ENCODE data around the gene RASGEF1C. TPM values are rescaled to one million over a fixed set of nuclear protein-coding genes. Genes with fewer than 3 reads are reported as not detected.
A peak's percentile ranks its signal among the peaks of the same experiment; 100 is the strongest.

RASGEF1C gene
- polyA plus RNA-seq, 1 donor from 2014 or later, result not detected

GRCh38 chr5:180111273-180112002 is 97.6 kb downstream of the RASGEF1C start:
- Mint-ChIP-seq H3K4me1 (no peaks in the 10 kb centered on the region), H3K9me3 (peaks cover 3 to 13% (median 9%) of the 10 kb centered on the region in 3 donors), H3K4me3 (no peak overlapping the region), H3K27ac (no peak overlapping the region), H3K36me3 (no peaks in the 10 kb centered on the region), H3K27me3 (peaks cover 8% of the 10 kb centered on the region)

GRCh38 chr5:180109920-180110319 is 99.1 kb downstream of the RASGEF1C start:
- Mint-ChIP-seq H3K27ac (no peak overlapping the region), H3K36me3 (no peaks in the 10 kb centered on the region), H3K27me3 (peaks cover 1% of the 10 kb centered on the region), H3K9me3 (peaks cover 3 to 19% (median 13%) of the 10 kb centered on the region in 3 donors), H3K4me1 (no peaks in the 10 kb centered on the region), H3K4me3 (no peak overlapping the region)

GRCh38 chr5:180107005-180107404 is 102.0 kb downstream of the RASGEF1C start:
- Mint-ChIP-seq H3K36me3 (no peaks in the 10 kb centered on the region), H3K27ac (no peak overlapping the region), H3K4me1 (no peaks in the 10 kb centered on the region), H3K27me3 (no peaks in the 10 kb centered on the region), H3K4me3 (peak overlapping the region in 1 of 4 donors; percentile 76), H3K9me3 (peaks cover 3 to 19% (median 15%) of the 10 kb centered on the region in 3 donors)

GRCh38 chr5:180105827-180106312 is 103.1 kb downstream of the RASGEF1C start:
- H3K27me3 Mint-ChIP-seq, result no peaks in the 10 kb centered on the region
- H3K27ac Mint-ChIP-seq, result no peak overlapping the region
- no peaks in the 10 kb centered on the region for H3K4me1 Mint-ChIP-seq
- H3K4me3 Mint-ChIP-seq, result peak overlapping the region in 1 of 4 donors; percentile 43
- no peaks in the 10 kb centered on the region for H3K36me3 Mint-ChIP-seq
- H3K9me3 Mint-ChIP-seq, result peaks cover 3 to 19% (median 15%) of the 10 kb centered on the region in 3 donors

- Mint-ChIP-seq H3K4me3 (no peak overlapping the region), H3K27me3 (no peaks in the 10 kb centered on the region), H3K27ac (no peak overlapping the region)
Measured at GRCh38 chr5:180104168-180104530, 104.9 kb downstream of the RASGEF1C start.

GRCh38 chr5:180103487-180104167 is 105.4 kb downstream of the RASGEF1C start:
- Mint-ChIP-seq H3K4me3 (no peak overlapping the region), H3K27ac (no peak overlapping the region), H3K36me3 (no peaks in the 10 kb centered on the region), H3K4me1 (no peaks in the 10 kb centered on the region), H3K27me3 (no peaks in the 10 kb centered on the region), H3K9me3 (peaks cover 3 to 18% (median 13%) of the 10 kb centered on the region in 3 donors)

More at GRCh38 chr5:180104168-180104530, 104.9 kb downstream of the RASGEF1C start:
- Mint-ChIP-seq H3K36me3 (no peaks in the 10 kb centered on the region), H3K9me3 (peaks cover 3 to 19% (median 13%) of the 10 kb centered on the region in 3 donors), H3K4me1 (no peaks in the 10 kb centered on the region)

GRCh38 chr5:180102636-180103035 is 106.4 kb downstream of the RASGEF1C start:
- Mint-ChIP-seq H3K36me3 (no peaks in the 10 kb centered on the region), H3K4me3 (peak overlapping the region in 1 of 4 donors; percentile 43), H3K9me3 (peaks cover 3 to 14% (median 13%) of the 10 kb centered on the region in 3 donors), H3K4me1 (no peaks in the 10 kb centered on the region), H3K27me3 (no peaks in the 10 kb centered on the region), H3K27ac (no peak overlapping the region)

- H3K36me3 Mint-ChIP-seq, result no peaks in the 10 kb centered on the region
- H3K27ac Mint-ChIP-seq, result no peak overlapping the region
- H3K4me1 Mint-ChIP-seq, result peaks cover 0 to 2% (median 0%) of the 10 kb centered on the region in 3 donors
- H3K27me3 Mint-ChIP-seq, result no peaks in the 10 kb centered on the region
- no peak overlapping the region for H3K4me3 Mint-ChIP-seq
- H3K9me3 Mint-ChIP-seq, result peaks cover 2 to 8% (median 7%) of the 10 kb centered on the region in 3 donors
Measured at GRCh38 chr5:180101451-180102105, 107.4 kb downstream of the RASGEF1C start.

- peaks cover 0 to 2% (median 0%) of the 10 kb centered on the region in 3 donors for H3K4me1 Mint-ChIP-seq
- H3K27me3 Mint-ChIP-seq, result no peaks in the 10 kb centered on the region
- H3K4me3 Mint-ChIP-seq, result no peak overlapping the region
- H3K9me3 Mint-ChIP-seq, result peaks cover 0 to 2% (median under 1%) of the 10 kb centered on the region in 3 donors
- no peak overlapping the region for H3K27ac Mint-ChIP-seq
- no peaks in the 10 kb centered on the region for H3K36me3 Mint-ChIP-seq
Measured at GRCh38 chr5:180100621-180101450, 108.2 kb downstream of the RASGEF1C start.

- Mint-ChIP-seq H3K4me1 (peaks cover 0 to 2% (median 0%) of the 10 kb centered on the region in 3 donors), H3K27me3 (peaks cover 2% of the 10 kb centered on the region), H3K4me3 (no peak overlapping the region), H3K27ac (no peak overlapping the region), H3K36me3 (no peaks in the 10 kb centered on the region), H3K9me3 (peaks cover 0 to 2% (median 0%) of the 10 kb centered on the region in 3 donors)
Measured at GRCh38 chr5:180099733-180100611, 109.0 kb downstream of the RASGEF1C start.

GRCh38 chr5:180098991-180099732 is 109.8 kb downstream of the RASGEF1C start:
- Mint-ChIP-seq H3K27ac (no peak overlapping the region), H3K4me1 (peaks cover 0 to 2% (median 0%) of the 10 kb centered on the region in 3 donors), H3K36me3 (no peaks in the 10 kb centered on the region), H3K4me3 (no peak overlapping the region), H3K9me3 (no peaks in the 10 kb centered on the region), H3K27me3 (peaks cover 3% of the 10 kb centered on the region)

GRCh38 chr5:180098526-180098925 is 110.5 kb downstream of the RASGEF1C start:
- H3K27ac Mint-ChIP-seq, result no peak overlapping the region
- H3K4me1 Mint-ChIP-seq, result peaks cover 0 to 5% (median 3%) of the 10 kb centered on the region in 3 donors
- H3K9me3 Mint-ChIP-seq, result no peaks in the 10 kb centered on the region
- H3K36me3 Mint-ChIP-seq, result no peaks in the 10 kb centered on the region
- H3K4me3 Mint-ChIP-seq, result no peak overlapping the region
- peaks cover 7% of the 10 kb centered on the region for H3K27me3 Mint-ChIP-seq

- peaks cover 0 to 5% (median 3%) of the 10 kb centered on the region in 3 donors for H3K4me1 Mint-ChIP-seq
- H3K4me3 Mint-ChIP-seq, result no peak overlapping the region
- H3K27me3 Mint-ChIP-seq, result peaks cover 7% of the 10 kb centered on the region
- no peaks in the 10 kb centered on the region for H3K36me3 Mint-ChIP-seq
- no peak overlapping the region for H3K27ac Mint-ChIP-seq
- H3K9me3 Mint-ChIP-seq, result no peaks in the 10 kb centered on the region
Measured at GRCh38 chr5:180097926-180098325, 111.1 kb downstream of the RASGEF1C start.

Data from IgD-negative memory B cell (primary cell).